A549 treated with AZD9567 at 1 μM for 4 hours (cell line): ENCODE results near the gene SNRNP25. TPM values are rescaled to one million over a fixed set of nuclear protein-coding genes. Genes with fewer than 3 reads are reported as not detected.

ENCODE experiments used
- total RNA-seq: library from RNA; stranded (reverse); fragments of 200-300 nt; extraction: Qiagen RNA extraction; gene quantifications from 5 replicates; pipeline ENCODE4 v1.2.3, GENCODE V29; 2022; ENCODE audit not compliant: insufficient read depth

Gene SNRNP25
- 70.0 to 81.8 TPM (median 75.7 TPM) in 5 replicates for total RNA-seq

DNA sequence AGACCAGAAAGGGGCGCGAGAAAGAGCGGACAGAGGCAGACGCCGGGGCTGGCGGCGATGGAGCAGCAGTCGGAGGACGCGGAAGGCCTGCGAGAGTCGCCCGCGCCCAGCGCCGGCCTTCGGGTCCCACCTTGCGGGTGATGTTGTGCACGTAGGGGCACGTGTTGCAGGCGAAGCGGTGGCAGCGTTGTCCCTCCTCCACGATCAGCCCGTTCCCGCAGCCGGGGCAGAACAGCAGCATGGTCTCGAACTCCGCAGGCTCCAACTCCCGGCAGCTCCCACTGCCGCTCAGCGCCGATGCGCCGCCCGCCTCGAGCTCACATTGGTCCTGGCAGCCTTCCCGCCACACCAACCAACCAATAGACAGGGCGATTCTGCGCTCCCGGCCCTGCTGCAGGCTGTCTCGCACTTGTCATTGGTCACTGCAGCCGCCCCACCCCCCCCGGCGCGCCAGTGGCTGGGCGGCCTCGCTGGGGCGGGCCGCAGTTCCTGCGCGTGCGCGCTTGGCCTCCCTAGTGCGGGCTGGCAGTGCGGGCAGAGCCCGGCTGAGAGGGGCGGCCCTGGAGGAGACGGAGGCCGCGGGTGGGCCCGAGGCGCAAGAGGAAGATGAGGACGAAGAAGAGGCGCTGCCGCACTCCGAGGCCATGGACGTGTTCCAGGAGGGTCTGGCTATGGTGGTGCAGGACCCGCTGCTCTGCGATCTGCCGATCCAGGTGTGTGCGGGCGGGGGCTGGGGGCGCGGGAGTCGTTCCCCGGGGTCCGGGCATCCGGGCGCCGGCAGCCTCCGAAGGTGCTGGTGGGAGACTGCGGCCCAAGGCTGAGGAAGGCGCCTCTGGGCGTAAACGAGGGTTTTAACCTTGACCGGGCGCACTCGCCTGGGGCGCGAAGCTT is at the start of gene SNRNP25, which contains the start of gene POLR3K:
SNRNP25 (plus strand) TSS at position 483 of the 891 bp plus-strand sequence; CDS start at position 672, 189 bp downstream.
POLR3K (minus strand) TSS at position 263 of the 891 bp plus-strand sequence; CDS start at position 241, 22 bp downstream.

GRCh38 chr16:72561-73548 is 19.2 kb downstream of the SNRNP25 start, which contains the start of gene RHBDF1:
TSS of gene RHBDF1 (minus strand) at chr16:72631. CDS start at chr16:65015, 7,616 bp downstream.

DNA sequence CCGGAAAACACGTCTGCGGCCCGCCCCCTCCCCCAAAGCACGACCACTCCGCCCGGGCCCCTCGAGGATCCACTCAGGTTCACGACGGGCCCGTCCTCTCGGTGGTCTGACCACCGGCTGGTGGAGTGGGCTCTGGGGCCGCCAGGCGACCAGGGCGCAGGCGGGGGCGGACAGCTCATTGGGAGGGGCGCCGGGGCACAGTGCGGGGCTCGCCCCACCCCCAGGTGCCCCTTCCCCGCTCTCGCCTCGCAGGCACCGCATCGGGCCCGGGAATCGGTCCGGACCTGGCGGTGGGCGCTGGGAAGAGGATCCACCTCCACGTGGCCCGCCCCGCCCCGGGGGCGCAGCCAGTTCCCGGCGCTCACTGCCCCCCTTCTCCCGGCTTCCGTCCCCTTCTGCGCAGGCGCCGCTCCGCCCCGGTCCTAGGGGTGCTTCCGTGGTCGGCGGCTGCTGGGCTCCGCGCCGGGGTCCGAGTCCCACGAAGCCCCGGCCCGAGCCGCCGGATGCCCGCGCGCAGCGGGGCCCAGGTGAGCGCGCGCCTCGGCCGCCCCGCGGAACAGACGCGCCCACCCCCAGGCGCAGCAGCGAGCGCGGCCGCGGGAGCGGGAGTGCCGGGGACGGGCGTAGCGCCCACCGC is 24.3 kb downstream of the SNRNP25 start, which contains the start of gene MPG:
MPG (plus strand) TSS at position 419 of the 637 bp plus-strand sequence; CDS start at position 504, 85 bp downstream.

Other genes starting within 250 kb of the SNRNP25 start
- gene POLR3K, start 220 bp upstream of the SNRNP25 start, total RNA-seq: 29.9 to 41.1 TPM (median 37.5 TPM) in 5 replicates
- 18.8 to 31.2 TPM (median 28.5 TPM) in 5 replicates for gene RHBDF1, start 18.8 kb downstream of the SNRNP25 start, total RNA-seq
- 52.2 to 79.0 TPM (median 74.7 TPM) in 5 replicates for gene MPG, start 24.4 kb downstream of the SNRNP25 start, total RNA-seq
- gene NPRL3, start 84.8 kb downstream of the SNRNP25 start, total RNA-seq: 25.3 to 28.4 TPM (median 26.4 TPM) in 5 replicates
- gene HBZ, start 98.8 kb downstream of the SNRNP25 start, total RNA-seq: 0.18 TPM in 1 of 5 replicates, not detected in the others
- not detected in 5 replicates for gene HBM, start 112.2 kb downstream of the SNRNP25 start, total RNA-seq
- 0.29 to 1.0 TPM (median 1.0 TPM) in 3 of 5 replicates, not detected in the others for gene HBA2, start 119.0 kb downstream of the SNRNP25 start, total RNA-seq
- 1.2 to 1.9 TPM (median 1.5 TPM) in 4 of 5 replicates, not detected in the other for gene HBA1, start 122.9 kb downstream of the SNRNP25 start, total RNA-seq
- 6.4 to 8.0 TPM (median 7.1 TPM) in 5 replicates for gene HBQ1, start 126.6 kb downstream of the SNRNP25 start, total RNA-seq
- gene LUC7L, start 175.6 kb downstream of the SNRNP25 start, total RNA-seq: 43.0 to 55.3 TPM (median 52.7 TPM) in 5 replicates
- 39.1 to 52.9 TPM (median 51.9 TPM) in 5 replicates for gene FAM234A, start 181.0 kb downstream of the SNRNP25 start, total RNA-seq
- 2.3 to 5.7 TPM (median 3.9 TPM) in 5 replicates for gene RGS11, start 222.1 kb downstream of the SNRNP25 start, total RNA-seq
- gene ARHGDIG, start 226.8 kb downstream of the SNRNP25 start, total RNA-seq: 2.9 to 3.7 TPM (median 3.0 TPM) in 5 replicates
- 0.16 to 0.67 TPM (median 0.29 TPM) in 4 of 5 replicates, not detected in the other for gene PDIA2, start 229.3 kb downstream of the SNRNP25 start, total RNA-seq